ENCODE data around the gene FAM131C. TPM values are rescaled to one million over a fixed set of nuclear protein-coding genes. Genes with fewer than 3 reads are reported as not detected.

The FAM131C gene
- total and polyA plus RNA-seq, 2 experiments from 2014 or later = 0.71 to 1.3 TPM

DNA sequence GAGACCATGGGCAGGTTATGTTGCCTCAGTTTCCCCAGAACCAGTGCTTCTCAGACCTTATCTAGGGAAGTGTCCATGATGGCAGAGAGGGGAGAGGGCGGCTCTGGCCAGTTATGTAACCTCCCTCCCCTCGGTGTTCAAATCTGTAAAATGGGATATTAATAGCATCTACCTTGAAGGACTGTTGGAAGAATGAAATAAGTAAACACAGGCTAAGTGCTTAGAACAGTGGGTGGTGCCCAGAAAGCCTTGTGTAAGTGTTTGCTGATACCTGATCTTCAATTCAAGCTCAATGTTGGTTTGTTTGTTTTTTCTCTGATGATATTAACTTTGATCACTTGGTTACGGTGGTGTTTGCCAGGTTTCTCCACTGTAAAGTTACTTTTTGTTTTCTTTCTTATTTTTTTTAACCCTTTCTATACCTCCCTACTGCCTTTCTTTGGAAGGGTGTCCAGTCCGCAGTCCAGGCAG, 47.5 kb upstream of the FAM131C start:
- H4K20me1 ChIP-seq (replicated peaks; ENCODE audit: insufficient read depth) = 0 out of 2 replicates have a peak, but pooled peaks cover 3% of the 10 kb centered on the region
- peaks cover 42% of the 10 kb centered on the region for H3K4me1 ChIP-seq (ENCODE audit: insufficient read depth)
- H3K4me3 Mint-ChIP-seq = no peak overlapping the region
- peaks cover 12% of the 10 kb centered on the region for H3K27me3 Mint-ChIP-seq (ENCODE audit: insufficient read depth, low read depth, poor library complexity)
- H3K79me2 ChIP-seq (replicated peaks; ENCODE audit: insufficient read depth) = no peaks in the 10 kb centered on the region
- TF ChIP-seq, protein P1, sequence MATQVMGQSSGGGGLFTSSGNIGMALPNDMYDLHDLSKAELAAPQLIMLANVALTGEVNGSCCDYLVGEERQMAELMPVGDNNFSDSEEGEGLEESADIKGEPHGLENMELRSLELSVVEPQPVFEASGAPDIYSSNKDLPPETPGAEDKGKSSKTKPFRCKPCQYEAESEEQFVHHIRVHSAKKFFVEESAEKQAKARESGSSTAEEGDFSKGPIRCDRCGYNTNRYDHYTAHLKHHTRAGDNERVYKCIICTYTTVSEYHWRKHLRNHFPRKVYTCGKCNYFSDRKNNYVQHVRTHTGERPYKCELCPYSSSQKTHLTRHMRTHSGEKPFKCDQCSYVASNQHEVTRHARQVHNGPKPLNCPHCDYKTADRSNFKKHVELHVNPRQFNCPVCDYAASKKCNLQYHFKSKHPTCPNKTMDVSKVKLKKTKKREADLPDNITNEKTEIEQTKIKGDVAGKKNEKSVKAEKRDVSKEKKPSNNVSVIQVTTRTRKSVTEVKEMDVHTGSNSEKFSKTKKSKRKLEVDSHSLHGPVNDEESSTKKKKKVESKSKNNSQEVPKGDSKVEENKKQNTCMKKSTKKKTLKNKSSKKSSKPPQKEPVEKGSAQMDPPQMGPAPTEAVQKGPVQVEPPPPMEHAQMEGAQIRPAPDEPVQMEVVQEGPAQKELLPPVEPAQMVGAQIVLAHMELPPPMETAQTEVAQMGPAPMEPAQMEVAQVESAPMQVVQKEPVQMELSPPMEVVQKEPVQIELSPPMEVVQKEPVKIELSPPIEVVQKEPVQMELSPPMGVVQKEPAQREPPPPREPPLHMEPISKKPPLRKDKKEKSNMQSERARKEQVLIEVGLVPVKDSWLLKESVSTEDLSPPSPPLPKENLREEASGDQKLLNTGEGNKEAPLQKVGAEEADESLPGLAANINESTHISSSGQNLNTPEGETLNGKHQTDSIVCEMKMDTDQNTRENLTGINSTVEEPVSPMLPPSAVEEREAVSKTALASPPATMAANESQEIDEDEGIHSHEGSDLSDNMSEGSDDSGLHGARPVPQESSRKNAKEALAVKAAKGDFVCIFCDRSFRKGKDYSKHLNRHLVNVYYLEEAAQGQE (IDR thresholded peaks at IDR 0.05; ENCODE audit: unreplicated experiment) = no peak
- TF ChIP-seq, protein P2, sequence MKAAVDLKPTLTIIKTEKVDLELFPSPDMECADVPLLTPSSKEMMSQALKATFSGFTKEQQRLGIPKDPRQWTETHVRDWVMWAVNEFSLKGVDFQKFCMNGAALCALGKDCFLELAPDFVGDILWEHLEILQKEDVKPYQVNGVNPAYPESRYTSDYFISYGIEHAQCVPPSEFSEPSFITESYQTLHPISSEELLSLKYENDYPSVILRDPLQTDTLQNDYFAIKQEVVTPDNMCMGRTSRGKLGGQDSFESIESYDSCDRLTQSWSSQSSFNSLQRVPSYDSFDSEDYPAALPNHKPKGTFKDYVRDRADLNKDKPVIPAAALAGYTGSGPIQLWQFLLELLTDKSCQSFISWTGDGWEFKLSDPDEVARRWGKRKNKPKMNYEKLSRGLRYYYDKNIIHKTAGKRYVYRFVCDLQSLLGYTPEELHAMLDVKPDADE (IDR thresholded peaks at IDR 0.05) = no peak
- TF ChIP-seq STAT1 (IDR thresholded peaks at IDR 0.05; ENCODE audit: unreplicated experiment) (no peak), EZH2 (IDR thresholded peaks at IDR 0.05; ENCODE audit: low read depth, unreplicated experiment) (no peak)
- ATAC-seq = no peak
- no peaks in the 10 kb centered on the region for H3K9me2 ChIP-seq (ENCODE audit: insufficient read depth)
- H3K4me2 ChIP-seq = no peak overlapping the region
- H3K27me3 ChIP-seq (ENCODE audit: insufficient read depth) = no peaks in the 10 kb centered on the region
- DNase-seq (ENCODE audit: low spot score) = no peak
- H3K4me1 Mint-ChIP-seq = peaks cover 63% of the 10 kb centered on the region
- 0 out of 2 replicates have a peak, but pooled peaks cover 2% of the 10 kb centered on the region for H3K36me3 ChIP-seq (ENCODE audit: insufficient read depth)
- H3K4me3 ChIP-seq = no peak overlapping the region
- no peak overlapping the region for H3K27ac Mint-ChIP-seq
- no peak overlapping the region for H2AFZ ChIP-seq
- H3K27ac ChIP-seq (ENCODE audit: low read depth) = no peak overlapping the region
- no peaks in the 10 kb centered on the region for H3K9me3 Mint-ChIP-seq
- H3F3A ChIP-seq (replicated peaks; ENCODE audit: low read depth) = 0 out of 2 replicates have a peak, but pooled peaks cover 8% of the 10 kb centered on the region
- H3K36me3 Mint-ChIP-seq (ENCODE audit: low read depth) = peaks cover 27% of the 10 kb centered on the region

DNA sequence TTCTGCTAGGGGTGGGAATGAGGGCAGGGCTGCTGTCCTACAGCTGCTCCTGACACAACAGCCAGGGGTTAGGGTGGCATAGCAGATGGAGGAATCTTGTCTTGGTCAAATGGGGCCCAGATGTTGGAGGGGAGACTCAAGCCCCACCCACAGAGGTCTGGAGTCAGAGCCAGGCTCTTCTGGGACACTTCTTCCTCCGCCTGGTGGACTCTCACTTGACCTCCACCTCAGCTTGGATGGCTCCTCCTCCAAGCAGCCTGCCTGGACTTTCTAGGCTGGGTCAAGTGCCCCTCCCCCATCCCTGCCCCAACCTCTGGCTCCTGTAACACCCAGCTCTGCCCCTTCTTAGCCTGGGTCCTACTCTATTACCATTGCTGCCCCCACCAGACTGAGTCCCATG, 47.0 kb upstream of the FAM131C start:
- peaks cover 12% of the 10 kb centered on the region for H3K27me3 Mint-ChIP-seq (ENCODE audit: insufficient read depth, low read depth, poor library complexity)
- Histone ChIP-seq H3F3A (replicated peaks; ENCODE audit: low read depth) (0 out of 2 replicates have a peak, but pooled peaks cover 8% of the 10 kb centered on the region), H2AFZ (no peak overlapping the region), H3K4me3 (no peak overlapping the region), H3K9me2 (ENCODE audit: insufficient read depth) (no peaks in the 10 kb centered on the region), H3K4me1 (ENCODE audit: insufficient read depth) (peaks cover 45% of the 10 kb centered on the region), H3K4me2 (no peak overlapping the region), H3K27ac (ENCODE audit: low read depth) (no peak overlapping the region), H3K79me2 (replicated peaks; ENCODE audit: insufficient read depth) (no peaks in the 10 kb centered on the region), H4K20me1 (replicated peaks; ENCODE audit: insufficient read depth) (0 out of 2 replicates have a peak, but pooled peaks cover 3% of the 10 kb centered on the region), H3K36me3 (ENCODE audit: insufficient read depth) (0 out of 2 replicates have a peak, but pooled peaks cover 2% of the 10 kb centered on the region), H3K27me3 (ENCODE audit: insufficient read depth) (no peaks in the 10 kb centered on the region)
- ATAC-seq (no peak; the same call in 2 of the 3 replicates), DNase-seq (ENCODE audit: low spot score) (no peak)
- peaks cover 67% of the 10 kb centered on the region for H3K4me1 Mint-ChIP-seq
- H3K4me3 Mint-ChIP-seq = no peak overlapping the region
- no peaks in the 10 kb centered on the region for H3K9me3 Mint-ChIP-seq
- no peak overlapping the region for H3K27ac Mint-ChIP-seq
- H3K36me3 Mint-ChIP-seq (ENCODE audit: low read depth) = peaks cover 22% of the 10 kb centered on the region
- TF ChIP-seq POLR2AphosphoS5 (IDR thresholded peaks at IDR 0.05; ENCODE audit: low read depth) = no peak
- TF ChIP-seq, protein P3, sequence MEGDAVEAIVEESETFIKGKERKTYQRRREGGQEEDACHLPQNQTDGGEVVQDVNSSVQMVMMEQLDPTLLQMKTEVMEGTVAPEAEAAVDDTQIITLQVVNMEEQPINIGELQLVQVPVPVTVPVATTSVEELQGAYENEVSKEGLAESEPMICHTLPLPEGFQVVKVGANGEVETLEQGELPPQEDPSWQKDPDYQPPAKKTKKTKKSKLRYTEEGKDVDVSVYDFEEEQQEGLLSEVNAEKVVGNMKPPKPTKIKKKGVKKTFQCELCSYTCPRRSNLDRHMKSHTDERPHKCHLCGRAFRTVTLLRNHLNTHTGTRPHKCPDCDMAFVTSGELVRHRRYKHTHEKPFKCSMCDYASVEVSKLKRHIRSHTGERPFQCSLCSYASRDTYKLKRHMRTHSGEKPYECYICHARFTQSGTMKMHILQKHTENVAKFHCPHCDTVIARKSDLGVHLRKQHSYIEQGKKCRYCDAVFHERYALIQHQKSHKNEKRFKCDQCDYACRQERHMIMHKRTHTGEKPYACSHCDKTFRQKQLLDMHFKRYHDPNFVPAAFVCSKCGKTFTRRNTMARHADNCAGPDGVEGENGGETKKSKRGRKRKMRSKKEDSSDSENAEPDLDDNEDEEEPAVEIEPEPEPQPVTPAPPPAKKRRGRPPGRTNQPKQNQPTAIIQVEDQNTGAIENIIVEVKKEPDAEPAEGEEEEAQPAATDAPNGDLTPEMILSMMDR (conservative IDR thresholded peaks at IDR 0.05; ENCODE audit: low read depth in 2 of 2) = no peak
- no peak for TF ChIP-seq EZH2 (IDR thresholded peaks at IDR 0.05; ENCODE audit: low read depth, unreplicated experiment)
- no peak for TF ChIP-seq JUNB (IDR thresholded peaks at IDR 0.05; ENCODE audit: unreplicated experiment)
- no peak for TF ChIP-seq NANOG (IDR thresholded peaks at IDR 0.05; ENCODE audit: borderline replicate concordance)
- TF ChIP-seq, protein P4, sequence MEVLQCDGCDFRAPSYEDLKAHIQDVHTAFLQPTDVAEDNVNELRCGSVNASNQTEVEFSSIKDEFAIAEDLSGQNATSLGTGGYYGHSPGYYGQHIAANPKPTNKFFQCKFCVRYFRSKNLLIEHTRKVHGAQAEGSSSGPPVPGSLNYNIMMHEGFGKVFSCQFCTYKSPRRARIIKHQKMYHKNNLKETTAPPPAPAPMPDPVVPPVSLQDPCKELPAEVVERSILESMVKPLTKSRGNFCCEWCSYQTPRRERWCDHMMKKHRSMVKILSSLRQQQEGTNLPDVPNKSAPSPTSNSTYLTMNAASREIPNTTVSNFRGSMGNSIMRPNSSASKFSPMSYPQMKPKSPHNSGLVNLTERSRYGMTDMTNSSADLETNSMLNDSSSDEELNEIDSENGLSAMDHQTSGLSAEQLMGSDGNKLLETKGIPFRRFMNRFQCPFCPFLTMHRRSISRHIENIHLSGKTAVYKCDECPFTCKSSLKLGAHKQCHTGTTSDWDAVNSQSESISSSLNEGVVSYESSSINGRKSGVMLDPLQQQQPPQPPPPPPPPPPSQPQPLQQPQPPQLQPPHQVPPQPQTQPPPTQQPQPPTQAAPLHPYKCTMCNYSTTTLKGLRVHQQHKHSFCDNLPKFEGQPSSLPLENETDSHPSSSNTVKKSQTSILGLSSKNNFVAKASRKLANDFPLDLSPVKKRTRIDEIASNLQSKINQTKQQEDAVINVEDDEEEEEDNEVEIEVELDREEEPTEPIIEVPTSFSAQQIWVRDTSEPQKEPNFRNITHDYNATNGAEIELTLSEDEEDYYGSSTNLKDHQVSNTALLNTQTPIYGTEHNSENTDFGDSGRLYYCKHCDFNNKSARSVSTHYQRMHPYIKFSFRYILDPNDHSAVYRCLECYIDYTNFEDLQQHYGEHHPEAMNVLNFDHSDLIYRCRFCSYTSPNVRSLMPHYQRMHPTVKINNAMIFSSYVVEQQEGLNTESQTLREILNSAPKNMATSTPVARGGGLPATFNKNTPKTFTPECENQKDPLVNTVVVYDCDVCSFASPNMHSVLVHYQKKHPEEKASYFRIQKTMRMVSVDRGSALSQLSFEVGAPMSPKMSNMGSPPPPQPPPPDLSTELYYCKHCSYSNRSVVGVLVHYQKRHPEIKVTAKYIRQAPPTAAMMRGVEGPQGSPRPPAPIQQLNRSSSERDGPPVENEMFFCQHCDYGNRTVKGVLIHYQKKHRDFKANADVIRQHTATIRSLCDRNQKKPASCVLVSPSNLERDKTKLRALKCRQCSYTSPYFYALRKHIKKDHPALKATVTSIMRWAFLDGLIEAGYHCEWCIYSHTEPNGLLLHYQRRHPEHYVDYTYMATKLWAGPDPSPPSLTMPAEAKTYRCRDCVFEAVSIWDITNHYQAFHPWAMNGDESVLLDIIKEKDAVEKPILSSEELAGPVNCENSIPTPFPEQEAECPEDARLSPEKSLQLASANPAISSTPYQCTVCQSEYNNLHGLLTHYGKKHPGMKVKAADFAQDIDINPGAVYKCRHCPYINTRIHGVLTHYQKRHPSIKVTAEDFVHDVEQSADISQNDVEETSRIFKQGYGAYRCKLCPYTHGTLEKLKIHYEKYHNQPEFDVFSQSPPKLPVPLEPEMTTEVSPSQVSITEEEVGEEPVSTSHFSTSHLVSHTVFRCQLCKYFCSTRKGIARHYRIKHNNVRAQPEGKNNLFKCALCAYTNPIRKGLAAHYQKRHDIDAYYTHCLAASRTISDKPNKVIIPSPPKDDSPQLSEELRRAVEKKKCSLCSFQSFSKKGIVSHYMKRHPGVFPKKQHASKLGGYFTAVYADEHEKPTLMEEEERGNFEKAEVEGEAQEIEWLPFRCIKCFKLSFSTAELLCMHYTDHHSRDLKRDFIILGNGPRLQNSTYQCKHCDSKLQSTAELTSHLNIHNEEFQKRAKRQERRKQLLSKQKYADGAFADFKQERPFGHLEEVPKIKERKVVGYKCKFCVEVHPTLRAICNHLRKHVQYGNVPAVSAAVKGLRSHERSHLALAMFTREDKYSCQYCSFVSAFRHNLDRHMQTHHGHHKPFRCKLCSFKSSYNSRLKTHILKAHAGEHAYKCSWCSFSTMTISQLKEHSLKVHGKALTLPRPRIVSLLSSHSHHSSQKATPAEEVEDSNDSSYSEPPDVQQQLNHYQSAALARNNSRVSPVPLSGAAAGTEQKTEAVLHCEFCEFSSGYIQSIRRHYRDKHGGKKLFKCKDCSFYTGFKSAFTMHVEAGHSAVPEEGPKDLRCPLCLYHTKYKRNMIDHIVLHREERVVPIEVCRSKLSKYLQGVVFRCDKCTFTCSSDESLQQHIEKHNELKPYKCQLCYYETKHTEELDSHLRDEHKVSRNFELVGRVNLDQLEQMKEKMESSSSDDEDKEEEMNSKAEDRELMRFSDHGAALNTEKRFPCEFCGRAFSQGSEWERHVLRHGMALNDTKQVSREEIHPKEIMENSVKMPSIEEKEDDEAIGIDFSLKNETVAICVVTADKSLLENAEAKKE (CRISPR knock-in tag; IDR thresholded peaks at IDR 0.05) = no peak

Data from GM23338 (cell line).